SK-N-SH (cell line): Measurements from ENCODE around the gene ARHGAP44. TPM values are rescaled to one million over a fixed set of nuclear protein-coding genes. Genes with fewer than 3 reads are reported as not detected.

ENCODE experiments used
- CTCF ChIA-PET: fragments of 300-600, 350-600 bp; formaldehyde crosslinking; extraction: SDS; loops from one replicate; lab custom pipeline; 2021; lab: Yijun Ruan, JAX
- POLR2A ChIA-PET: fragments of 350-600 bp; sonication (Branson Sonifier 250); formaldehyde crosslinking; extraction: SDS; loops from one replicate; lab custom pipeline; 2020; ENCODE audit warnings: antibody characterized with exemption, inconsistent platforms; lab: Yijun Ruan, JAX
- DNase-seq: peaks from one replicate; pipeline ENCODE4 v3.0.0; 2012
- H2AFZ ChIP-seq: fragments of 200-600 bp; sonication (generic); 2 replicates; pipeline ENCODE4 v1.8.1; 2016; ENCODE audit warnings: antibody characterized with exemption, mild to moderate bottlenecking, low read depth
- H3F3A ChIP-seq: fragments of 200-600 bp; sonication (generic); replicated peaks from 2 replicates; pipeline ENCODE3; 2016; ENCODE audit warnings: antibody characterized with exemption, mild to moderate bottlenecking; ENCODE audit not compliant: insufficient read depth
- H3K27ac ChIP-seq, 2 experiments: fragments of 200-500 bp in 1 of 2; fragments of 200-600 bp in 1 of 2; sonication (Bioruptor generic) in 1 of 2; sonication (generic), shearing (Covaris generic) in 1 of 2; 2 replicates each; pipeline versions ENCODE4 v1.5.1 to v1.6.1; 2014 to 2016; ENCODE audit warnings: low read depth in 2 of 2, inconsistent platforms in 1 of 2, low read length in 1 of 2, mild to moderate bottlenecking in 1 of 2, mixed read lengths in 1 of 2
- H3K27me3 ChIP-seq: fragments of 200-600 bp; sonication (generic), shearing (Covaris generic); 2 replicates; pipeline ENCODE4 v1.6.1; 2016; ENCODE audit warnings: mixed run types; ENCODE audit not compliant: insufficient read depth
- H3K36me3 ChIP-seq, 2 experiments: fragments of 200-500 bp in 1 of 2; fragments of 200-600 bp in 1 of 2; sonication (Bioruptor generic) in 1 of 2; sonication (generic) in 1 of 2; replicated peaks in 1 of 2; 2 replicates each; pipeline versions ENCODE3 to v1.5.1; 2014 to 2016; ENCODE audit warnings: low read length in 1 of 2, mild to moderate bottlenecking in 1 of 2; ENCODE audit not compliant: insufficient read depth in 2 of 2, control insufficient read depth in 1 of 2
- H3K4me1 ChIP-seq, 2 experiments: fragments of 200-500 bp in 1 of 2; fragments of 200-600 bp in 1 of 2; sonication (Bioruptor generic) in 1 of 2; sonication (generic), shearing (Covaris generic) in 1 of 2; 2 replicates each; pipeline versions ENCODE4 v1.5.1 to v1.6.1; 2014 to 2016; ENCODE audit warnings: low read depth in 1 of 2, low read length in 1 of 2, mixed run types in 1 of 2; ENCODE audit not compliant: insufficient read depth in 2 of 2, control insufficient read depth in 1 of 2
- H3K4me2 ChIP-seq: fragments of 200-600 bp; sonication (generic), shearing (Covaris generic); 2 replicates; pipeline ENCODE4 v1.6.1; 2017; ENCODE audit warnings: mixed run types
- H3K4me3 ChIP-seq, 2 experiments: fragments of 200-500 bp in 1 of 2; fragments of 200-600 bp in 1 of 2; sonication (Bioruptor generic) in 1 of 2; sonication (generic), shearing (Covaris generic) in 1 of 2; 2 replicates each; pipeline versions ENCODE4 v1.5.1 to v1.8.1; 2014 to 2016; ENCODE audit warnings: low read depth in 2 of 2, inconsistent platforms in 1 of 2, low read length in 1 of 2, mild to moderate bottlenecking in 1 of 2, mixed read lengths in 1 of 2, moderate library complexity in 1 of 2
- H3K79me2 ChIP-seq: fragments of 200-600 bp; sonication (generic); 2 replicates; pipeline ENCODE4 v1.8.1; 2017; ENCODE audit warnings: mild to moderate bottlenecking; ENCODE audit not compliant: insufficient read depth
- H3K9ac ChIP-seq: fragments of 200-600 bp; sonication (generic); 2 replicates; pipeline ENCODE4 v1.6.1; 2017; ENCODE audit warnings: mixed run types
- H3K9me2 ChIP-seq: fragments of 200-600 bp; sonication (generic); 2 replicates; pipeline ENCODE4 v1.6.1; 2017; ENCODE audit warnings: mixed run types
- H3K9me3 ChIP-seq: fragments of 200-600 bp; sonication (generic); 2 replicates; pipeline ENCODE4 v1.6.1; 2017; ENCODE audit warnings: mixed run types, mild to moderate bottlenecking, moderate library complexity
- H4K20me1 ChIP-seq: fragments of 200-600 bp; sonication (generic); 2 replicates; pipeline ENCODE4 v1.6.1; 2017; ENCODE audit warnings: mild to moderate bottlenecking, mixed run types; ENCODE audit not compliant: insufficient read depth
- EZH2phosphoT487 ChIP-seq: fragments of 200-600 bp; sonication (generic); IDR thresholded peaks from 2 replicates; pipeline ENCODE4 v1.6.1; 2017; ENCODE audit warnings: low read depth, mixed run types, mild to moderate bottlenecking, antibody characterized with exemption, moderate library complexity, borderline replicate concordance
- FOSL2 ChIP-seq: IDR thresholded peaks from 2 replicates; pipeline ENCODE4 v1.4.0; 2012; ENCODE audit warnings: low read depth, mild to moderate bottlenecking, moderate library complexity, borderline replicate concordance
- FOXM1 ChIP-seq: IDR thresholded peaks from 2 replicates; pipeline ENCODE4 v1.4.0; 2012; ENCODE audit warnings: low read depth, mild to moderate bottlenecking
- GATA2 ChIP-seq: sonication (generic); formaldehyde crosslinking; IDR thresholded peaks from 2 replicates; pipeline ENCODE4 v1.5.0; 2020; ENCODE audit warnings: mild to moderate bottlenecking, missing genetic modification reagents
- IRF3 ChIP-seq: fragments of 150-350 bp; IDR thresholded peaks from 2 replicates; pipeline ENCODE4 v1.6.1; 2016; ENCODE audit warnings: mild to moderate bottlenecking, low read depth, low read length
- NRF1 ChIP-seq: IDR thresholded peaks from 2 replicates; pipeline ENCODE4 v1.6.1; 2012; ENCODE audit warnings: low read depth, mild to moderate bottlenecking, low read length
- PBX3 ChIP-seq: IDR thresholded peaks from 2 replicates; pipeline ENCODE4; 2012
- POLR2AphosphoS5 ChIP-seq: IDR thresholded peaks from 2 replicates; pipeline ENCODE4 v1.6.1; 2012; ENCODE audit warnings: low read depth, low read length
- RCOR1 ChIP-seq: fragments of 150-350 bp; IDR thresholded peaks from 2 replicates; pipeline ENCODE4 v1.6.1; 2017; ENCODE audit warnings: antibody characterized with exemption, low read length
- REST ChIP-seq: IDR thresholded peaks from 2 replicates; pipeline ENCODE4 v1.6.1; 2012; ENCODE audit warnings: mild to moderate bottlenecking, low read depth, low read length, moderate library complexity
- RFX5 ChIP-seq: IDR thresholded peaks from 2 replicates; pipeline ENCODE4 v1.6.1; 2012; ENCODE audit warnings: mild to moderate bottlenecking, improper control_type of control experiment, low read length
- RXRA ChIP-seq: IDR thresholded peaks from 2 replicates; pipeline ENCODE4 v1.4.0; 2012; ENCODE audit warnings: low read depth, mild to moderate bottlenecking, borderline replicate concordance
- SMC3 ChIP-seq: IDR thresholded peaks from 2 replicates; pipeline ENCODE4 v1.6.1; 2012; ENCODE audit warnings: low read depth, low read length, improper control_type of control experiment
- TAF1 ChIP-seq: IDR thresholded peaks from 2 replicates; pipeline ENCODE4 v1.6.1; 2012; ENCODE audit warnings: low read depth, mild to moderate bottlenecking, low read length, moderate library complexity, borderline replicate concordance
- ZBTB33 ChIP-seq: IDR thresholded peaks from 2 replicates; pipeline ENCODE4 v1.4.0; 2012; ENCODE audit warnings: low read depth, borderline replicate concordance
- WGBS: methylation state at CpG from one replicate; pipeline ENCODE4 v1.1.6; 2017; ENCODE audit warnings: low lambda C conversion rate; 5-methylcytosine and 5-hydroxymethylcytosine counted together
- polyA plus RNA-seq, 3 experiments: library from polyadenylated mRNA; depleted of rRNA; stranded (reverse); fragments of >200 nt; gene quantifications; 2 replicates each; pipeline ENCODE4 v1.2.3, GENCODE V29; 2012

ARHGAP44 gene
- polyA plus RNA-seq, 1 of the 3 experiments (the other 2 are of a cell fraction) = 0.28 TPM

GRCh38 chr17:12922120-12922519 lies 132.8 kb downstream of the ARHGAP44 start (continued):
- TF ChIP-seq FOSL2 (no peak), TAF1 (no peak), POLR2AphosphoS5 (no peak), PBX3 (no peak), RXRA (no peak), GATA2 (no peak), ZBTB33 (no peak)

GRCh38 chr17:12924614-12925013 lies 135.3 kb downstream of the ARHGAP44 start:
- Histone ChIP-seq H3K79me2 (no peaks in the 10 kb centered on the region), H3F3A (no peaks in the 10 kb centered on the region), H3K27ac (no peak overlapping the region), H3K9ac (no peak overlapping the region), H3K4me1 (no peaks in the 10 kb centered on the region; a peak in 1 of 4 replicates)
- no peak for DNase-seq
- POLR2A ChIA-PET = no interaction called here
- no peak for TF ChIP-seq EZH2phosphoT487
- TF ChIP-seq FOXM1 = no peak
- TF ChIP-seq IRF3 = no peak
- TF ChIP-seq RFX5 = no peak
- TF ChIP-seq NRF1 = no peak
- TF ChIP-seq RCOR1 = no peak
- no peak for TF ChIP-seq FOSL2
- TF ChIP-seq SMC3 = no peak
- no peak for TF ChIP-seq REST
- TF ChIP-seq, all 33 proteins: peak for 0
- WGBS = 17% methylated on average over 2 of the region's 2 CpGs
- Histone ChIP-seq H3K9me3 (no peaks in the 10 kb centered on the region), H3K4me3 (no peak overlapping the region), H4K20me1 (no peaks in the 10 kb centered on the region), H3K36me3 (no peaks in the 10 kb centered on the region), H3K27me3 (no peaks in the 10 kb centered on the region; the same call in 1 of the 2 replicates), H3K4me2 (no peak overlapping the region), H3K9me2 (no peaks in the 10 kb centered on the region), H2AFZ (no peak overlapping the region)
- CTCF ChIA-PET = no interaction called here
